Liver (tissue), 3 donors: Measurements from ENCODE around the gene MYG1.

Experiments used
- CTCF ChIP-seq: fragments of 150-350 bp; IDR thresholded peaks from 2 replicates; pipeline ENCODE4 v1.5.1; 2017; ENCODE audit warnings: improper control_type of control experiment, low read depth, low read length; ENCODE audit not compliant: missing input control
- EGR1 ChIP-seq, 2 donors: IDR thresholded peaks; 2 replicates each; pipeline ENCODE4 v1.6.1; 2016 to 2018; ENCODE audit warnings: antibody characterized with exemption in 2 of 2, low read depth in 2 of 2
- FOXA1 ChIP-seq: IDR thresholded peaks from 2 replicates; pipeline ENCODE4 v1.6.1; 2016; ENCODE audit warnings: antibody characterized with exemption
- GABPA ChIP-seq, 2 donors: IDR thresholded peaks in 1 of 2; conservative IDR thresholded peaks in 1 of 2; 2 replicates each; pipeline ENCODE4 v1.6.1; 2016; ENCODE audit warnings: antibody characterized with exemption in 2 of 2, mild to moderate bottlenecking in 1 of 2, moderate library complexity in 1 of 2
- HNF4A ChIP-seq, 2 donors: conservative IDR thresholded peaks; 2 replicates each; pipeline ENCODE4 v1.6.1; 2016; ENCODE audit warnings: antibody characterized with exemption in 2 of 2, mild to moderate bottlenecking in 2 of 2
- MAX ChIP-seq: IDR thresholded peaks from 2 replicates; pipeline ENCODE4 v1.6.1; 2016; ENCODE audit warnings: antibody characterized with exemption
- RAD21 ChIP-seq, 2 donors: IDR thresholded peaks; 2 replicates each; pipeline ENCODE4 v1.6.1; 2016; ENCODE audit warnings: antibody characterized with exemption in 2 of 2, mild to moderate bottlenecking in 2 of 2
- REST ChIP-seq: IDR thresholded peaks from 2 replicates; pipeline ENCODE4 v1.6.1; 2016; ENCODE audit warnings: antibody characterized with exemption, mild to moderate bottlenecking
- RXRA ChIP-seq, 2 donors: IDR thresholded peaks; 2 replicates each; pipeline ENCODE4 v1.6.1; 2017 to 2018; ENCODE audit warnings: antibody characterized with exemption in 2 of 2, mild to moderate bottlenecking in 1 of 2
- SP1 ChIP-seq: IDR thresholded peaks from 2 replicates; pipeline ENCODE4 v1.6.1; 2018; ENCODE audit warnings: antibody characterized with exemption, mild to moderate bottlenecking
- TAF1 ChIP-seq: conservative IDR thresholded peaks from 2 replicates; pipeline ENCODE4 v1.6.1; 2016; ENCODE audit warnings: antibody characterized with exemption, mild to moderate bottlenecking
- YY1 ChIP-seq: IDR thresholded peaks from 2 replicates; pipeline ENCODE4 v1.6.1; 2016; ENCODE audit warnings: antibody characterized with exemption, mild to moderate bottlenecking
- TF ChIP-seq, protein P1 (sequence below): IDR thresholded peaks from 2 replicates; pipeline ENCODE4 v1.6.1; 2016; ENCODE audit warnings: antibody characterized with exemption
- TF ChIP-seq, protein P2 (sequence below): IDR thresholded peaks from 2 replicates; pipeline ENCODE4 v1.6.1; 2016; ENCODE audit warnings: antibody characterized with exemption
- donor health status: healthy.
- donor health status: healthy.

GRCh38 chr12:53313996-53314395 is 14.5 kb downstream of the MYG1 start:
- TF ChIP-seq CTCF = no peak
- TF ChIP-seq, protein P1, sequence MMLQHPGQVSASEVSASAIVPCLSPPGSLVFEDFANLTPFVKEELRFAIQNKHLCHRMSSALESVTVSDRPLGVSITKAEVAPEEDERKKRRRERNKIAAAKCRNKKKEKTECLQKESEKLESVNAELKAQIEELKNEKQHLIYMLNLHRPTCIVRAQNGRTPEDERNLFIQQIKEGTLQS = no peak
- TF ChIP-seq MAX = no peak
- TF ChIP-seq GABPA (IDR thresholded peaks at IDR 0.05 in 1 of 2, conservative IDR thresholded peaks at IDR 0.05 in 1 of 2) = no peak
- no peak for TF ChIP-seq EGR1 (IDR thresholded peaks at IDR 0.05; ENCODE audit: low read depth in 2 of 2)
- TF ChIP-seq RAD21 (IDR thresholded peaks at IDR 0.05) = no peak
- TF ChIP-seq, protein P2, sequence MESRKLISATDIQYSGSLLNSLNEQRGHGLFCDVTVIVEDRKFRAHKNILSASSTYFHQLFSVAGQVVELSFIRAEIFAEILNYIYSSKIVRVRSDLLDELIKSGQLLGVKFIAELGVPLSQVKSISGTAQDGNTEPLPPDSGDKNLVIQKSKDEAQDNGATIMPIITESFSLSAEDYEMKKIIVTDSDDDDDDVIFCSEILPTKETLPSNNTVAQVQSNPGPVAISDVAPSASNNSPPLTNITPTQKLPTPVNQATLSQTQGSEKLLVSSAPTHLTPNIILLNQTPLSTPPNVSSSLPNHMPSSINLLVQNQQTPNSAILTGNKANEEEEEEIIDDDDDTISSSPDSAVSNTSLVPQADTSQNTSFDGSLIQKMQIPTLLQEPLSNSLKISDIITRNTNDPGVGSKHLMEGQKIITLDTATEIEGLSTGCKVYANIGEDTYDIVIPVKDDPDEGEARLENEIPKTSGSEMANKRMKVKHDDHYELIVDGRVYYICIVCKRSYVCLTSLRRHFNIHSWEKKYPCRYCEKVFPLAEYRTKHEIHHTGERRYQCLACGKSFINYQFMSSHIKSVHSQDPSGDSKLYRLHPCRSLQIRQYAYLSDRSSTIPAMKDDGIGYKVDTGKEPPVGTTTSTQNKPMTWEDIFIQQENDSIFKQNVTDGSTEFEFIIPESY = no peak
- TF ChIP-seq HNF4A (conservative IDR thresholded peaks at IDR 0.05) = no peak
- no peak for TF ChIP-seq SP1
- TF ChIP-seq REST = no peak
- no peak for TF ChIP-seq YY1
- no peak for TF ChIP-seq FOXA1
- TF ChIP-seq RXRA (IDR thresholded peaks at IDR 0.05) = no peak
- no peak for TF ChIP-seq TAF1
